OCI-M2 (cell line): ENCODE results near the gene PELI2.
"Not testable (repeated sequence)": the region's sequence is repeated elsewhere in the genome, so short reads cannot be mapped to it uniquely, and the experiment has no call there.

Source experiments
- DNase-seq: peaks from one replicate; lab custom pipeline; 2025; ENCODE audit not compliant: unreplicated experiment; lab: John Stamatoyannopoulos, UW

PELI2 gene

DNA sequence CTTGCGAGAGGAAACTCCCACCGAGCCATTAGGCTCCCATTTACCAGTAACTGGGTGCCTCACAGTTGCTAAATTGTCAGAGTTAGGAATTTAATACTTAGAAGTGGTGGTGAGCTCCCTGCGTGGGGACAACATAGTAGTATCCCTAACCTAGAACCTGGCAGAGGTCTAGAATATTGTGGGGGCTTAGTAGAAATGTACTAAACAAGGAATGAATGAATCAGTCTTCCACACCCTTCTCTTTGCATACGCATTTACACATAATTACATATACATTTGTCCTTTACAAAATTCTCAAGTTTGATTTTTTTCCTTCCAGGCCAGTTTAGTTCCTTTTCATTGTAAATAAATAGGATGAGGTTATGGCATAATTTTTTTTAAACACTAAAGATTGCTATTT is 24.1 kb downstream of the PELI2 start:
- no peak for DNase-seq

DNA sequence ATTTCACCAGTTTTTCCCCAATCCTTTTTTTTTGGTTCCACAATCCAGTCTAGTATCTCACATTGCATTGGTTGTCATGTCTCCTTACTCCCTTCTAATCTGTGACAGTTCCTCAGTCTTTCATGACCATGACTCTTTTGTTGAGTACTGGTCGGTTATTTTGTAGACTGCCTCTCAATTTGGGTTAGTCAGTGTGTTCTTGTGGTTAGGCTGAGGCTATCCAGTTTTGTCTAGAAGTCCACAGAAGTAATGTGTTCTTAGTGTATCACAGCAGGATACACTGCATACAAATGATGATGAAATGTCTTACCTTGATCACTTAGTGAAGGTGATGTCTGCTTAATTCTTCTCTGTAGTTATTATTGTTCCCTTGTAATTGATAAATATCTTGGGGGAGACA is 24.8 kb downstream of the PELI2 start:
- no peak for DNase-seq

DNA sequence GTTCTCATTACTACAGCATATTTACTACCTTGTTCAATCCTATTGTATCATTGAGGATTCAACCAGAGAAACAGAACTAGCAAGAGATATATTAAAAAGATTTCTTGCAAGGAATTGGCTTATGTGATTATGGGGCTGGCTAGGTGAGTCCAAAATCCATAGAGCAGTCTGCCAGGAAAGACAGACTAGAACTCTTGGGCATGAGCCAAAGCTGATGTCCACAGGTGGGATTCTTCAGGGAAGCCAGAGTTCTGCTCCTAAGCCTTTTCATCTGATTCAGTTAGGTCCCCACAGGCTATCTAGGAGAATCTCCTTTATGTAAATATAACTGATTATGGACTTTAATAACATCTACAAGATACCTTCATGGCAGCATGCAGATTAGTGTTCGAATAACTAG is 26.0 kb downstream of the PELI2 start:
- no peak for DNase-seq

DNA sequence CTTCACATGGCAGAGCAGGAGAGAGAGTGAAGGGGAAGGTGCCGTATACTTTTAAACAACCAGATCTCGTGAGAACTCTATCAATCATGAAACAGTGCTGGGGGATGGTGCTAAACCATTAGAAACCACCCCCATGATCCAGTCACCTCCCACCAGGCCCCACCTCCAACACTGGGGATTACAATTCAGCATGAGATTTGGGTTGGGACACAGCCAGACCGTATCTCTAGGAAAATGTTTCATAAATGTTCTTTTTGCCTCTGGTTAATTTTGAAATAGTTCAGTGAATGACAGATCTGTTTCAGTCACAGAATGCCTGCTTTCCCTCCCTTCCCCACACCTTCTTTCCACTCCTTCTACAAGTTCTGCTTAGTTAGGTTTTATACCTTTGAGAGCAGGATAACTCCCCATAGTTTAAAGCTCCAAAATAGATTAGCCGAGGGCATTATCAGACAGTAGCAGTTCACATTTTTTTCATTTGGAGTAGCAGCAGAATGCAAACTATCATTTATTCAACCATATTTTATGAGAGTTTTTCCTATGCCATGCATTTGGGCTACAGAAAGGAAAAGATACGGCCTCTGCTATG is 27.1 kb downstream of the PELI2 start:
- no peak for DNase-seq

DNA sequence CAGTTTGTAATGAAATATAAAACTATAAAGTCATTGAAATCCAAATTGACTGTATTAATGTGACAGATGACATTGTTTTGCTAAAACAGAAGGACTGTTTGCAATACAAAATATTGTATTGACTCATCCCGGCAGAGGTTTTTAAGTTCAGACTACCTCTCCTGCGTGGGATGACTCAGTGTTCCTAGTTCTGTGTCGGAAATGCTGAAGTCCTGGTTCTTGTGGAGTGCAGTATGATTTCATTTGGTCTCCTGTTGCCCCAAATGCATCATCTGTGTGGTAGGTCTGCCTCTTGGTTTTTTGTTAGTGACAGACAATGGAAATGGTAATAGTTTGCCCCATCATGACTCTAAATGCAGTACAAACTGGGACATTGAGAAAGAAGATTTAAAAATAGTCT is 27.8 kb downstream of the PELI2 start:
- DNase-seq, result no peak

DNA sequence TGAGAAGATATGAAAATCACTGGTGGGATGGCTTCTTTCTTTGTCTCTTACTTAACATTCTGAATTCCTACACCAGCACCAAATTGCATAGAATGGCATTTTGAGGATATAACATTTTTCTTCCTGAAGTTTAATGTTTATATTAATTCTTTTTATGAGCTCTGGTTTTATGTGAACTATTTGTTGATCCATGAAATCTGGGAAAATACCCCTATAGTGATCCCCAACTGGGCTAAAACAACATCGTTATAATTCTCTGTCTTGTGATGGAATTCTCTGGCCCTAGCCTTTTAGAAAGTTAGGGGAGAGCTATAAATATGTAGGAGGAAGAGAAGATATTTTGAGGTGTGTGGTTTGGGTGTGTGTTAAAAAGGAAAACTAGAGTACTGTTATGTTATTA is 29.2 kb downstream of the PELI2 start:
- DNase-seq, result no peak

DNA sequence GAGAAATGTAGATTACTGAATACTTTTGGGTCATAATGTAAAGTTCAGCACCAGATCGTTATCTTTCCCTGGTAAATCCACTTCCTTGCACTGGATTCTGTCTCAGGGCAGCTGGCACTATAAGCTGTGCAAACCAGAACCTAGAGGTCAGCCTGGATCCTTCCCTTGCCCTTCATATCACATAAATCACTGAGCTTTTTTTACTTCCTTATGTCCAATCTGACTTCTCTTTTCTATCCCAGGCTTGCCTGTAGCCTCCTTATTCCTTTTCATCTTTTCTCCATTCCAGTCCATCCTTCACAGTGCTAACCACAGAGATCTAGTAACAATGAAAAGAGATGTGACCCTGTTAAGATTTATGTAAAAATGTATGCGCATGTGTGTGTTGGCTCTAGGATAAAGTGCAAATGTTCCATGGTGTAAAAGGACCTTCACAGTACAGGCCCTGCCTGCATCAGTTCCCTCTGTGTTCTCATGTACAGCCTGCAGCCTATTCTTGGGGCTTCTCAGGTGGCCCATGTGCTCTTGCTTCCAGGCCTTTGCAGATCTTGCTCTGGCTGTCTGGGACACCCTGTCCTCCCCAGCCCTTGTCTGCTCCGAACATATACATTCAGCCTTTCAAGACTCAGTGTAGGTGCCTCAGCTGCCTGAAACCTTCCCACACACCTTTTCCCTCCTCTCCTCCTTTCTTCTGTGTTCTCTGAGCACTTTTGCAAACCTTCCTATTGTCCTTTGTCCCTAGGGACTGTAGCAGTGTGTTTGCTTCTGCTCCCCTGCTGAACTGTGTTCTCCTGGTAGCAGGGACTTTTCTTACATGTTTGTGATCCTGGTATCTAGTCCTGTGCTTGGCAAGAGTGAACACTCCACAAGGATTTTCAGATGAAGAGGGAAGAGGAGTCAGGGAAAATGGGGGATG is 30.0 kb downstream of the PELI2 start:
- DNase-seq, result no peak

DNA sequence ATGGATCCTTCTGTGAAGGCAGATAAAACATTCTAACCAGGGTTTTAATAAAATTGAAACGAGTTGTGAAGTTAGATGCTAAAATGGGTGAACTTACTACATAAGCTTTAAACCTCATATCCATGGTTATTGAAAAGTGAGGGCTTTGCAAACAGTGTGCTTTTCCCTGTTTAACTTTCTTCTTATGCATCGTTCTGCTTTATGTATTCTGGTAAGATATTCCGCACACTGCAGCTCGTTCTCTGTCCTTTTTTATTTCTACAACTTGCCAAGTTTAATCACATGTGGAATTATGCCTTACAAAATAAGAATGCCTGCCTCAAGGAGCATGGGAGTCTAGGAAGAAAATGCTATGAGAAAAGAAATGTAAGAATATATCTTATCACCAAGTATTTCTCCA is 30.9 kb downstream of the PELI2 start:
- DNase-seq, result no peak

DNA sequence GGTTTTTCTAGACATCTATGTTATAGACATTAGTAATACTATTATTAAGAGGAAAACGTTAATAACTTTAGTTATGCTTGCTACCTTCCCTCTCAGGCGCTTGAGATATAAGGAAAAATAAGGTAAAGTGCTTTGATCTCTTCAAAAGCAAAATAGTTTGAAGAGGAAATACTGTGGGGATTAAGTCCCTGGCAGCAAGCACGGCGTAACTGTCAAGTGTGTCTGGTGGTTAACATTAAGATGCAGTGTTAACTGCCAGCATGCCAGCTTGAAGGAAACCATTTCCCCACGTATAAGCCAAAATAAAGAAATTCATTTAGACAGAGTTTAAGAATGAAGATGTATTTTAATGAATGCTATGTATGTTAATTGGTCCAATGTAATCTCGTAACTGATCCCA is 31.8 kb downstream of the PELI2 start:
- no peak for DNase-seq

DNA sequence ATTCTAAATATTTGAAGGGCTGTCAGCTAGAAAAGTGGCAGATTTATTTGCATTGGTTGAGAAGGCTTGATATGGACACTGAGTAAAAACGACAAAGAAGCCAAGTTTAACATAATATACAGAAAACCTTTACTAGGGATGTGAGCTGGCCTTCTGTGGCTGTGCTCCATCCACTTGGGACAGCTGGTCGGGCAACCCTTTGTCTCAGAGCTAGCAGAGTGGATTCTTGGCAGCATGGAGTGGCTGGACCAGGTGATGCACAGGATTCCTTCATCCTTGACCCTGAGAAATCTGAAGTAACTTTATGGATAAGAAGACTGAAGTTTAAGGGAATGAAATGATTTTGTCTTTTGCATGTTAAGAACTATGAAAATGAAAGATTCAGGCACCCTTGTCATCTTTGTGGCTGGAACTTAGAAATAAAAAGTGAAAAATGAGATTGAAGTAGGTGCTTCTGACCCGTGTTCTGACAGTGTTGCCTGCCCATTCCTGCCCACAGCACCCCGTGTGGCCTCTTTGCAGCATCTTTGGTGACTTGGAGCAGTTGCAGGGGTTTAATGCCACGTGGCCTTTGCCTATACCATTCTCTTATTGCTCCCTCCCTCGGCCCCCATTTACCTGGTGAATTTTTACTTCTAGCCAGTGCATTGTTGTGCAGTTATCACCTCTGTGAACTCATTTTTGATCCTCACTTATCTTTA is 32.6 kb downstream of the PELI2 start:
- DNase-seq, result no peak

DNA sequence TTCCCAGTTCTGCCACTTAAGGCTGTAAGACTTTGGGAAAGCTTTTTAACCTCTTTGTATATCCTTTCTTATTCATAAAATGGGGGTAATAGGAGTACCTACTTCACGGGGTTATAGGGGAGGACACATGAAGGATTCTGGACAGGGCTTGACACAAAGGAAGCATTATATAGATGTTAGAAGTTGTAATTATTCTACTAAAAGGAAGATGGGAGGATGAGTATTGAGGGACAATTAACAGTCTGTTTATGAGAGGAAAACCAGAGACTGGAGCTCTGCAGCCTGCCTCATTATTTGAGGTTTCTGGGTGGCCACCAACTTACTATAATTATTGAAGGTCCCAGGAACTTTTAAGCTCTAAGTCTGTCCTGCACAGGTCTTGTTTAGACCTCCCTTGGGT is 34.0 kb downstream of the PELI2 start:
- no peak for DNase-seq

DNA sequence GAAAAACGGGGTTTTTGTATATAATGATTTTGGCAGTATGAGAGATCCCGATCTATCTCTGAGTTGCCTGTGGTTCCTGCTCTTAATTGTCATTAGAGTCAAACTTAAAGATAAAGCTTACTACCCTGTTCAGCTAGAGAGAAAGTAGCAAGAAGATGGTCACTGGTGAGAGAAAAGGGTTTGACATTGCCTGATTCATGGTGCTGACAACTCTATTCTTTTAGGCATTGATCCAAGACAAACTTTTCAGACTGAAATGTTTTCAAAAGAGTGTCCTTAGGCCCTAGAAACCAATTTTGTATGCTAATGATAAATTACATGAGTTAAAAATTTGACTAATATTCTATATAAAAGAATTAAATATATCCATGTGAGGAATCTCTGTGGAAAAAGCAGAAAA is 35.1 kb downstream of the PELI2 start:
- no peak for DNase-seq

DNA sequence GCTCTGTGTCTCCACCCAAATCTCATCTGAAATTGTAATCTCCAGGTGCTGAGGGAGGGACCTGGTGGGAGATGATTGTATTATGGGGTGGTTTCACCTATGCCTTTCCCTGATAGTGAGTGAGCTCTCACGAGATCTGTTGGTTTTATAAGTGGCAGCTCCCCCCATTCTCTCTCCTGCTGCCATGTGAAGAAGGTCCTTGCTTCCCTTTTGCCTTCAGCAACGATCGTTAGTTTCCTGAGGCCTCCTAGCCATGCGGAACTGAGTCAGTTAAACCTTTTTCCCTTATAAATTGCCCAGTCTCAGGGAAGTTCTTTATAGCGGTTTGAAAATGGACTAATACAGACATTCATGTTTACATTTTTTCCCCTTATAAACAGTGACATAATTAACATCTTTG is 36.1 kb downstream of the PELI2 start:
- DNase-seq, result no peak

DNA sequence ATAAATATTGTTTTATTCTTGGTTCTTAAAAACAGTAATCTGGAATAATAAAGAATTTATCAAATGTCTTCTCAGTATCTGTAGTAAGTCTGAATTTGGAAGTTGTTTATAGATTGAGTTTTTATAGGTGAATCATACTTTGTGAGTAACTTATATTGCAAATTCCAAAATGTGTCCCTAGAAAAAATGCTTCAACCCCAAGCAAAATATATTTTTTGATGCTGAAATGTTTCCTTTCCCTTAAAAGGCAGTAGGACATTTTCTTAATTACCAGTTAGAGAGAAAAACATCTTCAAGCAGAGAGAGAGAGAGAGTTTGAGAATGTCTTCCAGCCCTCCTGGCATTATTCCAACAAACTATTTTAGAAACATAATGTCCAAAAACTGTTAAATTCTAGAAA is 37.9 kb downstream of the PELI2 start:
- DNase-seq, result no peak

DNA sequence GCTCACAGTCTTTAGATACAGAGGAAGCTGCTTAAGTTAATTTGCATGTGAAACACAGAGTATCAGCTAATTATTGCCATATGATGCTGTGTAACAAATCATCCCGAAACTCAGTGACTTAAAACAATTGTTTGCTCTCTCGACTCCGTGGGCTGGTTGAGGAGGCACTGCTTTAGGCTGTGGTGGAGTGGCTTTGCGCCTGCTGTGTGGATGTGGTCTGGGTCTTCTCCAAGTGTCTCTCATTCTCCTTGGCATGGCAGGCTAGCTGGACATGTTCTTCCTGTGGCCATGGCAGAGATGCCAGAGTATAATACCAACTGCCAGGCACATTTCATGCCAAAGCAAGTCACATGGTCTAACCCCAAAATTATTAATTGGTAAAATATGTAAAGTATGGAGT is 40.9 kb downstream of the PELI2 start:
- no peak for DNase-seq

DNA sequence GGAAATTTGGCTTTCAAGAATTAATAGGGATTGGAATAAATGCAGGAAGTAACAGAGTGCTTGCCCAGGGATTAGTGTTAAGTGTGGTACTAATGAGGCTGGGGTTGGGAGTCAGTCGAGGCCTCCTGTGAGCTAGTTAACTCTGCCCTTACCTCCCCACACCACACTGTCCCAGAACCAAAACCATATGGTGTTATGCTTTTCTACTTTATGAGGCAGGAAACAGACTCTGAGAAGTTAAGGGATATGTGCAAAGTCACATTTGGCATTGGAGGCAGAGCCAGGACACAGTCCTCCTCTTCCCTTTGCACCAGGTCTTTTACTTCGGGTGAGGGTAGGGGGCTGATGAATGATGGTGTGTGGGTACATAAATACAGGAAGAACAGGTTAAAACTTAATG is 41.9 kb downstream of the PELI2 start:
- no peak for DNase-seq

DNA sequence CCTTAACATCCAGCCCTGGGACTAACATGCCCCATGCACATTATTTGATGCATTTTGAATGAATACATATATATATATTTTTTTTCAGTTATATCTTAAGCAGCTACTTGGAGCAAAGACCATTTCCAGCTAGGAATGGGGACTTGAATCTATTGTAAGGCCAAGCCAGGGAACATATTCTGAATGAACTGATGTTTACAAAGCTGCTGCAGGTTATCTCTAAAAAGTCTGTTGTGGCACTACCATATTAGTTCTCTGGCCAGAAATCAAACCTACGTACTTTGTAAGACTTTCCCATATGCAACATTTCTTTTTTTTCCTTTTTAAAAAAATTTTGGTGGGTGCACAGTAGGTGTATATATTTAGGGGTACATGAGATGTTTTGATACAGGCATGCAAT is 43.4 kb downstream of the PELI2 start:
- no peak for DNase-seq

DNA sequence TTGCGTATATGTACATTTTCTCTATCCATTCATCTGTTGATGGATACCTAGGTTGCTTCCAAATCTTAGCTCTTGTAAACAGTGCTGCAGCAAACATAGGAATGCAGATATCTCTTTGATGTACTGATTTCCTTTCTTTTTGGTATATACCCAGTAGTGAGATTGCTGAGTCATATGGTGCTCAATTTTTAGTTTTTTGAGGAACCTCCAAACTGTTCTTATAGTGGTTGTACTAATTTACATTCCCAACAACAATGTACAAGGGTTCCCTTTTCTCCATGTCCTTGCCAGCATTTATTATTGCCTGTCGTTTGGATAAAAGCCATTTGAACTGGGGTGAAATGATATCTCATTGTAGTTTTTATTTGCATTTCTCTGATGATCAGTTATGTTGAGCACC is 44.3 kb downstream of the PELI2 start:
- no peak for DNase-seq

DNA sequence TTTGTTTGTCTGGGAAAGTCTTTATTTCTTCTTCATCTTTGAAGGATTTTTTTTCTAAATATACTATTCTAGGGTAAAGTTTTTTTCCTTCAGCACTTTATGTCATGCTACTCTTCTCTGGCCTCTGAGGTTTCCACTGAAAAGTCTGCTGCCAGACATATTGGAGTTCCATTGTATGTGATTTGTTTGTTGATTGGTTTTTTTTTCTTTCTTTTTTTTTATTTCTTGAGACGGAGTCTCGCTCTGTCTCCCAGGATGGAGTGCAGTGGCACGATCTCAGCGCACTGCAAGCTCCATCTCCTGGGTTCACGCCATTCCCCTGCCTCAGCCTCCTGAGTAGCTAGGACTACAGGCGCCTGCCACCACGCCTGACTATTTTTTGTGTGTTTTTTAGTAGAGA is 48.4 kb downstream of the PELI2 start:
- not testable (repeated sequence) for DNase-seq

DNA sequence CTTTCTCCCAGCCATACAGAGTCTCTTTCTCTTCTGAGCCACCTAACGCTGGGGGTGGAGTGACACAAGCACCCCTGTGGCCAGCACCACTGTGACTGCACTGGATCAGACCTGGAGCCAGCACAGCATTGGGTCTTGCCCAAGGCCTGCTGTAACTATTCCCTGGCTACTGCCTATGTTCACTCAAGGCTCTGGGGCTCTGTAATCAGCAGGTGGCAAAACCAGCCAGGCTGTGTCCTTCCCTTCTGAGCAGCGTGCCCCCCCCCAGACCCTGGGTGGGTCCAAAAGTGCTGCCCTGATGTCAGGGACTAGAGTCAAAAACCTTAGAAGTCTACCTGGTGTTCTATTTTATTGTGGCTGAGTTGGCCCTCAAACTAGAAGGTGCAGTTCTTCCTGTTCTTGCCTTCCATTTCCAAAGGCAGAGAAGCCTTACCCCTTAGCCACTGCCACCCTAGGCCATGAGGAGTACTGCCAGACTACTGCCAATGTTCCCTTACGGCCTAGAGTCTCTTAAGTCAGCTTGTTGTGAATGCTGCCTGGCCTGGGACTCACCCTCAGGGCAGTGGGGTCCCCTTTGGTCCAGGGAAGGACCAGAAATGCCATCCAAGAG is 49.9 kb downstream of the PELI2 start:
- no peak for DNase-seq

DNA sequence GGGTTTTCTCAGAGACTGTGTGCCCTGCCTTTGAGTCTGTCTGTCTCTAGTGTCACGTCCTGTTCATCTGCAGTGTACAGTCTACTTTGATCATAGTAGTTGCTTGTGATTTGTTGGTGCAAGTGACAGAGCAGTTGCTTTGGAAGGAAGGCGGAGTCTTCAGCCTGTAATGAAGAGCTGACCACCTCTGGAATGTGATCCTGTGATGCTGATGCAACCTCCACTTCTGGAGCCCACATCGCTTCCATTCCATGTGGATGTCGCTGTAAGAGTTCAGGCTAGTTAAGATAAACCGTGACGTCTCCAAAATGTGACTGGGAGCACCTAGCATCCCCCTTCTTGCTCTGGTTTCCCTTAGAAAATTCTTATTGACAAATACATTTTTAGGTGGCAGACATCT is 51.8 kb downstream of the PELI2 start:
- DNase-seq, result no peak
